ENCODE measurements around the gene SLC6A9.

Gene SLC6A9

DNA sequence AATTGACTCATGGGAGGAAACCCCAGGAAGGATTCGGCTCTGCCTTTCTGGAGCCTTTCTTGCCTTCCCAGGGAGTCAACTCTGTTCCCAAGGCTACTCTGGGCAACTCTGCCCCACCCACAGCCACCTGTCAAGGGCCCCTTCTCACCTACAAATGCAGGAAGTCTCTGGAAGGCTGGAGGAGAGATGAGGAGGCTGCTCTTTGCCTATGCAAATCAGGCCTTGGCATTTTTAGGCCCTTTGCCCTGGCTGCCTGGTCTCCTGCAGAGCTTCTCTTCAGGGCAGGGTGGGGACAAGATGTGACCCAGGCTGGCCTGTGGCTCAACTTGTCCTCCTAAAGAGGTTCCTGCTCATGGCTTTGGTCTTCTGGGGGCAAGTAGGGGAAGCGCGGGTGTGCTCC, 5.4 kb downstream of the SLC6A9 start:
- DNase-seq, result no peak

DNA sequence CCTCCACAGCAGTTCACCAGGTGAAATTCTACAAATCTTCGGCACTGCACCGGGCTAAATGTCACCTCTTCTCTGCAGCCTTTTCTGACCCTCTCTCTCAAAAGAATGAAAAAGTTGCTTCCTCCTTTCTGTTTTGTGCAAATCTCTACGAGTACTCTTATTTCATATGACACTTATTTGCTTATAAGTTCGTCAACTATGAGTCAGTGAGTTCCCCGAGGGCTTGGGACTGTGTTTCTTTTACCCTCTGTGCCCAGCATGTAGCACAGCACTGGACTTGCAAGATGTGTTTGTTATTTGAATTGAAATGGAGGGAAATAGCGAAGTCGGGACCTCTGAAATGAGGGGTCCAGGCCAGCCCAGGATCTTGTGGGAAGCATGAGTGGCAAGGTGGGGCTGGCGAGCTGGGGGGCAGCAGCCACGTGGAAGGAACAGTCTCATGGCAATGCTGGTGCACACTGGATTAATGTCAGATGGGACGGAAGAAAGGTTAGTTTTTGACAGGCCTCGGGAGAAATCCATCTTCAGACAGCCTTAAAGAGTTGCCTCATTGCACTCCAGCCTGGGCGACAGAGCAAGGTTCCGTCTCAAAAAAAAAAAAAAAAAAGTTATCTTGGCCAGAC, 6.2 kb downstream of the SLC6A9 start:
- DNase-seq, result no peak

DNA sequence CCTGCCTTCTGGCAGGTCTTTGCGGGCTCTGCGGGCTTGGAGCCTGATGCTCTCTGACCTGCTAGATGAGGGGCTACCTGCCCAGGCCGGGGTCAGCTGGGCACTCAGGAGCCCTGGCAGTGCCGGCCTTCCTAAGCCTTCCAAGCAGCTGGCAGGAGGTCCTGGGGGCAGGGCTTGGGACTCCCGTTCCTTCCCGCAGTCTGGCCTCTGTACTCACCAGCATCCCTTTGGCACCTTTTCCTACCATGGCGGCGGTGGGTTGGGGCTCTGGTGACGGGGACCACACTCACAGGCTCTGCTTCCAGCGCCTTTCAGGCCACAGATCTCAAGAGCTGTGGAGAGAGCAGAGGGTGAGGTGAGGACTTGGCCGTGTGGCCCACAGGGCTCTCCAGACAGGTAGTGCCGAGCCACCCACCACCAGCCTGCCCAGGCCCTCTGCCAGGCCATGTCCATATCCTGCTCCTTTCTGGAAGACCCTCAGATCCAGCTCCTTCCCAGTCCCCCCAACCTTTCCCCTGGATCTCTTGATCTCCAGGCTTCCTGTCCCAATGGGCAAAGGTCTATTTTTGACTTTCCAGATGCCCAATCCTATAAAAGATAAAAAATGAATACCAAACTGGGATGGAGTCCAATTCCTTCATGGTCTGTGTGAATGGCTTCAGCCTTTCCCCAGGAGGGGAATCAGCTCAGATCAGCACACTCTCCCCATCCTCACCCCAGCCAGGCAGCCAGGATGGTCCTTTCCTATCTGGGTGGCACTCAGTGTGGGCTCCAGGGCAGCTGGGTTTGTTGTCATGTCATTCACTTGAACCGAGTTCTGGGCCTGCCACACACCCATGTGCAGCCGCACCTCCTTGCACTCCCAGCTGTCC, 7.0 kb downstream of the SLC6A9 start:
- no peak for DNase-seq

DNA sequence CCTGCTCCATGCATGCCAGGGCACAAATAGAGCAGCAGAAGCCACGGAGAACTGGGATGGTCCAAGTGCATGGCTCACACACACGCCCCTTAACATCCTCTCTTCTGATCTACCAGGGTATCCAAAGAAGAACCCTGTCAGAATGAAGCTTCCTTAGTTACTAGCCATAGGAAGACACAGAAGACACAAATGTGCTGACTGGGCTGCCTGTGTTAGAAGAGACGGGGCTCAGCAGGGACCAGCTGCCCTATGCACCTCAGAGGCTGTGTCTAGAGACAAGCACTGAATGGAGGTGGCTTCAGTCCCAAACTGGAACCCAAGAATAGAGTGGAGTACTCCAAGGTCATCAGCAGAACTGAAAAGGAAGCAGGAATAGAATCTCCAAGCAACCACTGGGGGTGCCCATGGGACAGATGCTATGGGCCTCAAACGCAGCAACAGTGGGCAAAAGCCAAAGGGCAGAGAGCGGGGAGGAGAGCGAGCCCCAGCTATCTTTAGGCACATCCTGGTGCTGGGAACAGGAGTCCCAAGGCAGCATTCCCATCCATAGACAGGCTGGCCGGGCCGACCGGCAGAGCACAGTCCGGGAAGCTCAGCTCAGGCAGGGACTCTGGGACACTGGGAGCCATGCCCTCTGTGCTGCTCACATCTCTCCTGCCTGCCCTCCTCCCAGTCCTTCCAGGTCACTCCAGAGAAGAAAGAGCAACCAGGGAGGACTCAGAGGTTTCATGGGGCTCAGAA, 9.5 kb downstream of the SLC6A9 start:
- DNase-seq, result no peak

DNA sequence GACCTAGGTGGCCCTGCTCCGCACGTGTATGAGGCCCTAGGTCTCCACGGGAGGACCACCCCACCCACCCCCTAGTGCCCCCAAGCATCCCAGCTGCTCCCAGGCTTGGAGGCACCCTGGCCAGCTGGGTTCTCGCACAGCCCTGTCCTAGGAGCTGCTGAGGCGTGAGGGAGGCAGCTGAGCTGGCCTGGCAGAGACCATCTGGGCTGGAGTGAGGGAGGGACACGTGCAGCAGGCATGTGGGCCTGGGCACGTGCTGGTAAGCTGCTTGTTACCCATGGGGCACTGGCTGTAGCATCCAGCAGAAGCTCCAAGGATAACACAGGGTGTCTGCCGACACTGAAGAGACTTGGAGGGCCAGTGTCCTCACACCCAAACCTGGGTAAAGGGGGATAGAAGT, 10.1 kb downstream of the SLC6A9 start:
- no peak for DNase-seq

DNA sequence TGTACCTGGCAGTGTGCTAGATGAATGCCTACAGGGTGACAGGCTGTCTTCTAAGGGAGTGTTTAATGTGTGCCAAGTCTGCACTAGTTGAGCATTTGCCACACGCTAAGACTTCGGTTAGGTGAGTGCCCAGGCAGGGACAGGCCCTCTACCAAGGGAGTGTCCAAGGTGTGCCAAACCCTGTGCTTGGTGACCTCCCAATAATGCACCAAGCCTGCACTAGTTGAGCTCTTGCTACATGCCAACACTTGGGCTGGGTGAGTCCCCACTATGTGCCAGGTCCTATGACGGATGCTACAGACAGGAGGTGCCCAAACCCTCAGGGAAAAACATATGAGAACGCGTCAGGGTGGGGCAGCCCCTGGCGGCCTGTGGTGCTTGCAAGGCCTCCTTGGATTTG, 10.8 kb downstream of the SLC6A9 start:
- no peak for DNase-seq

DNA sequence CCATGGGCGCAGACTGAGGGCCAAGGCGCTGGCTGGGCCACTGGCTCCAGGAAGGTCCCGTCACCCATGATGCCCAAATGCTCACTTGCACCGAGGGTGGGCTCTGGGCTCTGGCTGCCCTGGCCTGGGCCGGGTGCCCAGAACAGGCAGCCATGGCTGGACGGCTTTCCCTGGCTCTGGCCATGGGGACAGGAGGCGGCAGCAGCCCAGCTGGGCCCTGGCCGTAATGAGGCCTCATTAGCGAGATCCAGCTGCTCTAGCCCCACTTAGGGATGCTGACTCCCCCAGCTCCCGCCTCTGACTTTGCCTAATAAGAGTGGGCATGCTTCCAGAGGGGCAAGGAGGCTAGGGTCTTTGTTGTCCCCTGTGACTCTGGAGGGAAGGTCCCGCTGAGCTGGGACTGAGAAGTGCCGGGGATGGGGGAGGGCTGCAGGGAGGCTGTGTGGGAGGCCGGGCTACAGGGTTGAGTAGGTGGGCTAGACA, 11.8 kb downstream of the SLC6A9 start:
- DNase-seq, result no peak

DNA sequence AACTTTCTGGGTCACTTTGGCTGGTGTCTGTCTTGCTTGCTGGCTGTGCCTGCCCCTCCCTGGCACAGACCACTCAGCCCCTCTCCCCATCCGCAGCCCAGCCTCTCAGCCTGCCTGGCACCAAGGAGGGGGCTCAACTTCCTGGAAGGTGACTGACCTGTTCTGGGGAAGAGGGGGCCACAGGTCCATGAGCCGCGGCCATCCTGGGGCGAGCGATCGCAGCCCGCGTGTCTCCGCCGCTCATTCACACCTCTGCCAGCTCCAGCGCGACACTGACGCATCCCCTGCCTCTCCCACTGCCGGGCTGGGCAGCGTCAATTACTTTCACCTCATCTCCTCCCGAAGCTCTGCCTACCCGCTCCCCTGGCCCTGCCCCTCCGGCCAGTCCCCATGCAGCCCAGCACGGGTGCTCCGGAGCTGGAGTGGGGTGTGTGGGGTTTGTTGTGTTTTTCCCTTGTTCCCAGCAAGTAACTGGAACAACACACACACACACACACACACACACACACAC, 14.3 kb downstream of the SLC6A9 start:
- no peak for DNase-seq

DNA sequence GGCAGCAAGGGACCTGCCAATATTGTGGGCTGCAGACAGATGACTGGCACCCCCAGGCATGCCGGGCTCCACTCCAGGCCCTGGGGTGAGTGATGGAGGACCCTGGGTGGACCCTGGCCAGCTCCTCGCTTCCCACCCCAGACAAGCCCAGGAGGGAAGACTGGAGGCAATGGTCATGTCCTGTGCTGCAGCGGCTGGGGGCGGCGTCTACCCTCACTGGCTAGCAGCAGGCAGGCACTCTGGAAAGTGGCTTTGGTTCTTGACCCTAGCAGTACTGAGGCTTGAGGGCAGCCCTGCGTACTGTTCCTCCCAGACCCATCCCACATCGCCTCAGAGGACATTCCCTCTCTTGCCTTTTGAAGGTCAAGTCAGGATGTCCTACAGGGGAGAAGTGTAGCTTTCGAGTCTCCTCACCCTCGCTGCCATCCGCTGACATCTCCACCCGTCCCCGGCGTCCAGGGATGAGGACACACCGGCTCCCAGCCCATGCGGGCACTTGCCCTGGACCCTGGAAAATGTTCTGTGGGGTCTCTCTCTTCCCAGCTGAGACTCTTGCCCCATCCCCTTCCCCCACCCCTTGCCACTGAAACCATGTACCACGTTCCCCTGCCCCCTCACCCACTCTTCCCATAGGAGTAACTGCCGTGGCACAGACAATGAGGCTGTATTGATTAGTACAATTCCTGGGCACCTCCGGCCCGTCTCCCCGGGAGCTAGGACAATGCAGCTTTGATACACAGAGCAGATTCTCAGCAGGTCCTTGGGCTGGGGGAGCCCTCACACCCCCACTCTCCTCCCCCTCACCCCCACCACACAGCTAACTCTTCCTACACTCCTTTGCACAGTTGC, 15.0 kb downstream of the SLC6A9 start:
- no peak for DNase-seq

DNA sequence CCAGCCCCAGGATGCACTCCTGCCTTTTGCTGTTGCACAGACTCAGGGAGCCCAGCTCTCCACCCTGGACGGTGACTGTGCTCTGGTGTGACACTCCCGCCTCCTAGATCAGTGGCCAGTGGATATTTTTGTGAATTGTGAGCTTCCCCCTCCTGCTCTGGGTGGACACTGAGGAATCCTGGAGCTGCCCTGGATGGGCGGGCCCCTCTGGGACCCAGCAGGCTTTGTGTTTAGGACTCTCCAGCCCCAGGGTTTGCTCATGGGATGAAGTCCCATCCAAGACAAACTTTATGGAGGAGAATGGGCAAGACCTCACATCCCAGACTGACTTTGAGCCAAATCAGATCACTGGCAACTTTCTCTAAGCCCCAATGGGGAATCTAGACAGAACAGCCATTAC, 16.1 kb downstream of the SLC6A9 start:
- no peak for DNase-seq

DNA sequence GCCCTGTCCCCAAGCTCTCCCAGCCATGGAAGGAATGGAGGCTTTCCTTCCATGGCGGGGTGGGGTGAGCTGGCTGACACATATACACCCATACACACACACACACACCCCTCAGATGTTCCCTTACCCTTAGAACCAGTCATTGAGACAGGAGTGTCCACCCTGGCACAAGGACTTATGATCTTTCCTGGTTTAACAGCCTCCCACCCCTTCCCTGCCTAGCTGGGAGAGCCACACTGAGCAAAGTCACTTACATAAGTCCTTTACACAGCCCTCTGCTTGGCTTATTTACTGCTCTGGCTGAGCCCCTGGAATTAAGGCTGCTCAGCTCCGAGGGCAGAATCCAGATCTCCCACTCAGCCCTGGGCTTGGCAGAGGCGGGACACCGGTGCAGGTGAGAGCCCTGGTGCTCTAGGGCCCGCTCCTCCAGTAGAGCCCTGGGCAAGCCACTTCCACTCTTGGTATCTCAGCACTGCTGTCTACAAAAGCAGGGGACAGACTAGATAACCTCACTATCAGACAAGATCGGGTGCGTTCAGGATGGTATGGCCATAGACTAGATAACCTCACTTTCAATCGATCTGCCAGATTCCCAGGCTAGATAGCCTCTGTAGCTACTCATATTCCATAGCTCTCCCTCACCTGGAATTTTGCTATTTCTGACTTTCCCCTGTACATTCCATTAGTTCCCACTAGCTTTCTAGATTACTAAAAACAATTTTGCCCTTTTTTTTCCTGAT, 16.7 kb downstream of the SLC6A9 start:
- no peak for DNase-seq

DNA sequence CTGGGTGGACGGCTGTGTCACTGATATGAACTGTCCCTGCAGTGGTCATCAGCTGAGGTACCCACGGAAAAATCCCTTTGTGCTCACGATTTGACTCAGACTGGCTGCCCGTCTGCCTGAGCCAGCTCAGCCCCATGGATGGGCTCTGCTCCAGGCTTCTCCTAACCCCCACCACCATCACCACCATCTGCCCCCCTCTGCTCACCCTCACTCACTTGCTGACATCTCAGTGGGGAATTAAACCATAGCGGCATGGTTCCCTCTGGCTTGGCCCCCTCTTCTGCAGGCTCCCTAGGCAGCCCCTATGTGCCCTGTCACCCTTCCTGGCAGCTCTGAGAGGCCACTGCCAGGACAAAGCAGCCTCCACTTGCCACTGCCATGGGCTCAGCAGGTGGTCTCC, 17.3 kb downstream of the SLC6A9 start:
- no peak for DNase-seq

DNA sequence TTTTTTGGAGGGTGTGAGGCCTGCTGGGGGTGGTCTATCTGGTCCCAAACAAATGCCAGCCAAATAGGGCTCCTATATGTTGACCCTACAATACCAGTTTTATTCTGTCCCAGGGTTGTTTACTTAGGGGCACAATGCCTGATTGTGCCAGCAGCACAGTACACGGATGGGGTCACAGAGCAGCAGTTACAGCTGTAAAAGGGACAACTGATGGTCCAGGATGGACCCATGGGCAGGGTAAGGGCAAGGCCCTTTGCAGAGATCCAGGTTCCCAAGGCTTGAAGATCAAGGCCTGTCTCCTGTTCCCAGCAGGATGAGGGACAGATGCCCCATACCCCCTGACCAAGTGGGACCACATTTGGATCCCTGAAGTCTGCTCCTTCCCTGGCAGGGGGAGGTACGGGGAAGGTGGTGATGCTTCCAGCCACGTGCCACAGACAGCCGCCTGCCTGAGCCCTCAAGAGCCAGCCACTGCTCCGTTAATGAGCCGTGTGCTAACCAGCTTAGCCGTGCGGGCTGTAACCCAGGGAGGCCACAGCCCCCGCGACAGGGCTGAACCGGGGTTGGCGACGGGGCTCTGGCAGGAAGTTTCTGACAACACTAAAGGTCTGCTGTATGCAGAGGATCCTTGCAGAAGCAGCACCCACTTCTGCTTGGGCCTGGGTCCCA, 18.2 kb downstream of the SLC6A9 start:
- DNase-seq, result no peak

DNA sequence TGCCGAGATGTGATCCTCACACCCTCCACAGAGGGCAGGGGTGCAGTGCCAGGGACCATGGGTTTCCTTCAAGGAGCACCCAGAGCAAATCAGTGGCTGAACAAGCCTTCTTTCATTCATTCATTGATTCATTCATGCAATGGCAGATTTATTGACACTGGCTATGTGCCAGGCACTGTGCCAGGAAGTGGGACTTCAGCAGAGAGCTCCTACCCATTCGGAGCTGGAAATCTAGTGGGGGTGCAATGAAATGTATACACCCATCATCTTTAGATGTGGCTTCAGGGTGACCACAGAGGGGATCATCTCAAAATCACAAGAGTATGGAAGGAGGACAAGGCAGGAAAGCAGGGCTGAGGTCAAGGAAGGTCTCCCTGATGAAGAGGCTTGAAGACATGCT, 18.9 kb downstream of the SLC6A9 start:
- no peak for DNase-seq

DNA sequence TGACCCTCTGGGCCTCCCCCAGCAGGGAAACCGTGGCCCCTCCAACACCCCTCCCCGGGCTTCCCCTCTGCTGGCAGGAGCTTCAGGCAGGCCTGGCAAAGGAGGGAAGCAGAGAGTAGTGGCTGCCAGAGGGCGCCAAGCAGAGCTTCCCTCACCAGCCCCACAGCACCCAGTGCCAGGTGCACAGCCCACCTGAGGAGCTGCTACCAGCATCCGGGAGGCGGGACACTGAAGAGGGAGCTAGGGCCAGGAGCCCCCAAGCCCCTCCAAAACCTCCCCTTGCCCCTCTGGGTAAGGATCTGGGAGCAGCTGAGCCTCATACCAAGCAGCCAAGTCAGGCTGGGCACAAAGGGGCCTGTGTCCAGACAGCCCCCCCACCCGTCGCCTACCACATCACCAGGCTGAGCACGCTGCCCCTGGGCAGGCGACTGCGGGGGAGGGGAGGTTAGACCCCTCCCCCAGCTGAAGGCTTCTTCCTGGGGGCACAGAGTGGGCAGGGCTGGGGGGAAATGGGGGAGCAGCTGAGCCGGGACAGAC, 20.3 kb downstream of the SLC6A9 start:
- no peak for DNase-seq

DNA sequence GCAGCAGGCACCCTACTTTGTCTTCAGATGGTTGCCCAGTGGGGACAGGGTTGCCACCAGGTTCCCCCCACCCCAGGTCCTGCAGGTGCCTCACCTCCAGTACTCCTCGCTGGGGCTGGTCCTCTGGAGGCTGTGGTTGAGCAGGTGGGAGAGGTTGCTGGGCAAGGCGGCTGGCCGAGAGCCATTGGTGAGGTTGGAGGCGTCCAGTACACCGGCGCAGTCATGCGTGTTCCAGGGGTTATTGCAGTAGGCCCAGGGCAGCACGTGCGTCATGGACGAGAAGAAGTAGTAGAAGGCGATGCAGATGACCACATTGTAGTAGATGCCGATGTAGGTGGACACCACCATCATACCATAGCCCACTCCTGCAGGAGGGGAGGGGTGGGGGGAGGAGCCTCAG, 23.0 kb downstream of the SLC6A9 start:
- no peak for DNase-seq

DNA sequence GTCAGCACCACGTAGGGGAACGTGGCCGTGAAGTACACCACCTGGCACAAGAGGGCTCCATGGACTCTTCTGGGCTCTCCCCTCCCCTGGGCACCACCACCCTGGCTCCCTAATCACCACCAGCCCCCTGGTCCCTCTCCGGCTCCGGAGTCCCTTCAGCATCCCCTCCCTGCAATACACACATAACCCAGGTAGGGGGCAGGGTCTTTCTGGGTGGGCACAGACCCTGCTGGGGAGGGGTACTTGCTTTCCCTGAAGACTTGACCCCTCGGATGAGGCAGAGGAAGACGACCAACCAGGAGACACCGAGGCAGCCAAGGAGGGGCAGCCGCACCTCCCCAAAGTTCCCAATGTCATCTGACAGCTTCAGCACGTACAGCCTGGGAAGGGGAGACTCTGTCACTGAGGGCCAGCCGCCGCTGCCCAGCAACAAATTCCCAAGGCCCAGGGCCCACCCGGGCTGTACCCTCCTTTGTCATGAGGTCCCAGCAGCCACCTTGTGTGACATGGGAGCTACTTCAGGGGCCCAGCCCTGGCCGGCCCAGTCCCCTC, 28.6 kb downstream of the SLC6A9 start:
- DNase-seq, result no peak

DNA sequence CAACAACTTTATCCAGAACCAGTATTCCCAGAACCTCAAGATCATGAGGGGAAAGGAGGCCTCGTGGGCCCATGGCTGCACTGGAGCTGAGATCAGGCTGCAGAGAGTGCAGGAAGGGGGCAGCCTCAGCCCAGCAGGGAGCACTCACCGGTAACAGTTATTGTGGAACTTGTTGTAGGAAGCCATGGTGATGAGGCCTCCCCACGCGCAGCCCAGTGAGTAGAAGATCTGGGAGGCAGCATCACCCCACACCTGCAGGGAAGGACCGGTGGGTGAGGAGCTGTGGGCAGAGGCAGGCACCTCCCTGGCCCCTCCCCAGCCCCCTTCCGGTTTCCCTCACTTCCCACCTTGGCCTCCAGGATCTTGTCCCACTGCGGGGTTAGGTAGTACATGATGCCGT, 29.1 kb downstream of the SLC6A9 start:
- DNase-seq, result no peak

DNA sequence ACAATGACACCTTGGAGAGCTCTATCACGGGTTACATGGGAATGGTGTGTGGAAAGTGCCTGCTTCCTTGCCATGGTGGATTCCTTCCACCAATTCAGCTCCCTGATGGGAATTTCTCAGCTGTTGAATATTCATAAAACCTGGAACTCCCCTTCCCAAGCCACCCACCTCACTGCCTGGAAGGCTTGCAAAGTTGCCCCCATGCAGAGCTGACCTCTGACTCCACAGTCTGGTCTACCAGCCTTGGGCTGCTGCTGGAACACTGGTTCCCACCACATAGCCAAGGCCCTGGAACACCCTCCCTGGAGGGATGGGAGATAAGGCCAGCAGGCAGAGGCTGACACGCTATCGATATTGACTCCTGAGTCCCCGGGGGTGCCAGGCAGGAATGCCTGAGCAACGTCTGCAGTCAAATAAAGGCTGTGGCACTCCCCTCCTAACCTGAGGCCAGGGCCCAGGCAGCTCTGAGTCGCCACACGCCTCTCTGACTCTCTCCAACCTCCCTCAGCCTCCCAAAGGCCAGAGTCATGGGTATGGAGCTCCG, 31.1 kb downstream of the SLC6A9 start:
- DNase-seq, result no peak

DNA sequence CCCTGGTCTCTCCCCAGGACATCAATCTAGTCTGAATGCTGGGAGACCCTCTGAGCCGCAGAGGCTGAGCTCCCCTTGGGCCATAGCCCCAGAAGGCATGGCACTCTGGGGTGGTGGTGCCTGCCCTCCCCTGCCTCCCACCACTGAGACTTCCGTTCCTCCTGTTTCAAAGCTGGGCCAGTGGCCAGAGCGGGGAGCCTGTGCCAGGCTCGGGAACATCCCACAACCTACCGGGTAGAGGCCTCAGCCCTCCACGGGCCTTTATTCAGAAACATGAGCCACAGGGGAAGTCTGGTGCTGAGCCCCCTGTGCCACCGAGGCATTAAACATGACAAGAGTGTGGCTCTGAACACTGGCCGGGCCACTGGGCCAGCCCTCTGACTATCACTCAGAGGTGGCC, 31.8 kb downstream of the SLC6A9 start:
- no peak for DNase-seq
